Measurements from ENCODE around the gene SCGB1C1. TPM values are rescaled to one million over a fixed set of nuclear protein-coding genes. Genes with fewer than 3 reads are reported as not detected.

SCGB1C1 gene
- total RNA-seq, 2 experiments from 2014 or later = not detected

DNA sequence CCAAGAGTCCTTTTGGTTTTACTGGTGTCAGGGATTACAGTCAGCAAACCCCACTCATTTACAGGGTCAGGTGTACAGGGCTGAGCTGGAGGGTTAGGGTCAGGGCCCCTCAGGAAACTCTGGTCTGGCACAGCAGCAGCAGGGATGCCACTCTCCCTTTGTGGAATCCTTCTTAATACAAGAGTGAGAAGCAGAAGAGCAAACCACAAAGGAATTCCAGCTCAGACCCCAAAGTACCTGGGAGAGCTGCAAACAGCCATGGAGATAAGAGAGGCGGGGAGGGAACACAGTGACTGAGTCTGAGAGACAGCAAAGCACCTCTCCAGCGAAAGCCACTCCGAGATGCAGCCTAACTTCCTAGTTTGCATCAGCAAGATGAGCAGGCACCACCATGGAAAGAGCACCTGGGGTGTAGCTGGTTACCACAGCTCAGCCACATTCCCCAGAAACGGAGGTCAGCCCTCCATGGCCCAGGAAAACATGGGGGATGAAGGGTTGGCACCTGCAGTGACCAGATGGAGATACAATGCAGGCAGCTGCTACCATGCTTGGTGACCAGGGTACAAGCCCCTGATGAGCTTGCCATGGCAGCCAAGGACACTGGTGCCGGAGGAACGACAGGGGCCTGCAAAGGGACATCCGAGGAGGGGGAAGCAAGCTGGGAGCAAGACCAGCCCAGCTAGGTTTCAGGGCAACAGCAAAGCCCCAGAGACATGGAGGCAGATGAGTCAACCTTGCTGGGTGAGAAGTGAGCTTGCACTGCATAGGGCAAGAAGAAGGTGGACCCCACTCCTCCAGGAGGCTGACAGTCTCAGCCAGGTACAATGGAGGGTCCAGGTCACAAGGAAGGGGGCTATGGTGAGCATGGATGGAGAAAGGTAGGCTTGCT is 10.4 kb downstream of the SCGB1C1 start:
- peaks cover 38% of the 10 kb centered on the region for H3K36me3 Mint-ChIP-seq (ENCODE audit: low read depth)
- no peak for DNase-seq
- peak overlapping the region; percentile 85 for H3K27ac Mint-ChIP-seq
- ChIA-PET POLR2A (interaction anchor here (1.0 to 5.9 kb wide), 2 partner anchors 34 to 76 kb away, joined by 3 to 43 read pairs; partner anchors contain the start of genes PSMD13 and SIRT3), CTCF (interaction anchor here (0.9 kb wide), 1 partner anchor 48 kb away, joined by 6 read pairs; no protein-coding TSS in a partner anchor)
- TF ChIP-seq, protein P1, sequence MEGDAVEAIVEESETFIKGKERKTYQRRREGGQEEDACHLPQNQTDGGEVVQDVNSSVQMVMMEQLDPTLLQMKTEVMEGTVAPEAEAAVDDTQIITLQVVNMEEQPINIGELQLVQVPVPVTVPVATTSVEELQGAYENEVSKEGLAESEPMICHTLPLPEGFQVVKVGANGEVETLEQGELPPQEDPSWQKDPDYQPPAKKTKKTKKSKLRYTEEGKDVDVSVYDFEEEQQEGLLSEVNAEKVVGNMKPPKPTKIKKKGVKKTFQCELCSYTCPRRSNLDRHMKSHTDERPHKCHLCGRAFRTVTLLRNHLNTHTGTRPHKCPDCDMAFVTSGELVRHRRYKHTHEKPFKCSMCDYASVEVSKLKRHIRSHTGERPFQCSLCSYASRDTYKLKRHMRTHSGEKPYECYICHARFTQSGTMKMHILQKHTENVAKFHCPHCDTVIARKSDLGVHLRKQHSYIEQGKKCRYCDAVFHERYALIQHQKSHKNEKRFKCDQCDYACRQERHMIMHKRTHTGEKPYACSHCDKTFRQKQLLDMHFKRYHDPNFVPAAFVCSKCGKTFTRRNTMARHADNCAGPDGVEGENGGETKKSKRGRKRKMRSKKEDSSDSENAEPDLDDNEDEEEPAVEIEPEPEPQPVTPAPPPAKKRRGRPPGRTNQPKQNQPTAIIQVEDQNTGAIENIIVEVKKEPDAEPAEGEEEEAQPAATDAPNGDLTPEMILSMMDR (IDR thresholded peaks at IDR 0.05) = no peak
- ATAC-seq = no peak
- no peaks in the 10 kb centered on the region for H3K9me3 Mint-ChIP-seq
- no peak overlapping the region for H3K4me3 Mint-ChIP-seq
- intact Hi-C loops (cut with micrococcal nuclease) = no loop called here
- H3K4me1 Mint-ChIP-seq (ENCODE audit: low read depth) = peaks cover 49% of the 10 kb centered on the region
- no peaks in the 10 kb centered on the region for H3K27me3 Mint-ChIP-seq

DNA sequence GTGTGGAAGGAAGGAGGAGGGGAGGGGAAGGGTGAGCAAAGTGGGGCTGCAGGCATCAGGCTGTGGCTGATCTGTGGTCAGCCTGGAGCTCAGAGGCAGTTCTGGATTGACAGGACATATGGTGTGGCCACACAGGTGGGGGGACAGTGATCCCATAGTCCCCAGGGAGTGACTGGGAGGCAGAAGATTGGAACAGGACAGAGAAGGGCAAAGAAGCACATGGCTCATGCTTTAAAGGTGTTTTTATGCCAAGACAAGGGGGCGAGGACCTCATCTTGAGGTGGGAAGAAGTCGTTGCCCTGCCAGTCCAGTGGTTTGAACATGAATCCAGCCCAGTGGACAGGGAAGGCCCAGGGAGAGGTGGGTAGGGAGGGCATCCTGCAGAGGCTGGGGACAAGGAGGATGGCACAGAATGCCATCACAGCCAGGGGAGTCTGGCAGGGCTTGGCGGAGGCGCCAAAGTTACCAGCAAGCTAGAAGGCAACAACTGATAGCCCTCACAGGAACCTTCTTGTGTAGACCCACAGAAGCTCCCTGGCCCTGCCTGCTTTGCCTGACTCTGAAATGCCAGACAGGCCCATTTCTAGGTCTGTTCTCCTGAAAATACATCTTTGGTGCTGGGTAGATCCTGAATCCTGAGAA is 11.2 kb downstream of the SCGB1C1 start:
- Mint-ChIP-seq H3K36me3 (ENCODE audit: low read depth) (peaks cover 41% of the 10 kb centered on the region), H3K27me3 (no peaks in the 10 kb centered on the region), H3K9me3 (no peaks in the 10 kb centered on the region), H3K4me1 (ENCODE audit: low read depth) (peaks cover 49% of the 10 kb centered on the region), H3K4me3 (no peak overlapping the region), H3K27ac (peak overlapping the region; percentile 85)
- intact Hi-C loops (cut with micrococcal nuclease) = no loop called here
- DNase-seq = no peak
- ATAC-seq = no peak
- TF ChIP-seq, protein P1 (IDR thresholded peaks at IDR 0.05) = no peak
- ChIA-PET CTCF (interaction anchor here (0.9 kb wide), 1 partner anchor 47 kb away, joined by 6 read pairs; no protein-coding TSS in a partner anchor), POLR2A (interaction anchor here (0.6 to 5.9 kb wide), 2 partner anchors 33 to 207 kb away, joined by 3 to 43 read pairs; partner anchors contain the start of genes PSMD13 and SIRT3)

GRCh38 chr11:204587-205109 is 11.8 kb downstream of the SCGB1C1 start:
- TF ChIP-seq, protein P1 (IDR thresholded peaks at IDR 0.05) = no peak
- H3K27me3 Mint-ChIP-seq = no peaks in the 10 kb centered on the region
- intact Hi-C loops (cut with micrococcal nuclease) = no loop called here
- DNase-seq (no peak), ATAC-seq (no peak)
- no peak overlapping the region for H3K4me3 Mint-ChIP-seq
- CTCF ChIA-PET = interaction anchor here (3.3 kb wide), 1 partner anchor 46 kb away, joined by 16 read pairs; no protein-coding TSS in a partner anchor
- H3K4me1 Mint-ChIP-seq (ENCODE audit: low read depth) = peaks cover 53% of the 10 kb centered on the region
- H3K36me3 Mint-ChIP-seq (ENCODE audit: low read depth) = peaks cover 45% of the 10 kb centered on the region
- H3K9me3 Mint-ChIP-seq = no peaks in the 10 kb centered on the region
- POLR2A ChIA-PET = interaction anchor here (5.9 kb wide), 1 partner anchor 32 kb away, joined by 43 read pairs; the partner anchor contains the start of genes PSMD13 and SIRT3
- peak overlapping the region; percentile 62 for H3K27ac Mint-ChIP-seq

- no peaks in the 10 kb centered on the region for H3K27me3 Mint-ChIP-seq
- H3K4me1 Mint-ChIP-seq (ENCODE audit: low read depth) = peaks cover 60% of the 10 kb centered on the region
- POLR2A ChIA-PET = interaction anchor here (1.6 to 5.9 kb wide), 4 partner anchors 8 to 82 kb away, joined by 7 to 43 read pairs (median 12); partner anchors contain the start of genes PSMD13 and SIRT3
- H3K4me3 Mint-ChIP-seq = peak overlapping the region; percentile 96
- TF ChIP-seq, protein P1 (IDR thresholded peaks at IDR 0.05) = no peak
- intact Hi-C loops (cut with micrococcal nuclease) = no loop called here
- ATAC-seq (no peak), DNase-seq (no peak)
- no peaks in the 10 kb centered on the region for H3K9me3 Mint-ChIP-seq
- peaks cover 52% of the 10 kb centered on the region for H3K36me3 Mint-ChIP-seq (ENCODE audit: low read depth)
- peak overlapping the region; percentile 99 for H3K27ac Mint-ChIP-seq
- CTCF ChIA-PET = interaction anchor here (1.7 to 3.3 kb wide), 2 partner anchors 45 to 244 kb away, joined by 5 to 16 read pairs; partner anchors contain the start of gene PTDSS2
These were observed 12.5 kb downstream of the SCGB1C1 start for GRCh38 chr11:205221-206001.
